OCI-LY7 (cell line): ENCODE results near the gene MYPN. TPM values are rescaled to one million over a fixed set of nuclear protein-coding genes. Genes with fewer than 3 reads are reported as not detected.

Experiments used
- BruUV-seq: library from RNA; stranded (reverse); fragments of 400-500 nt; replicated peaks from 2 replicates; lab custom pipeline; 2021; lab: Mats Ljungman, UMichigan
- CTCF ChIA-PET: fragments of 300-600 bp; sonication (Branson Sonifier 250); formaldehyde crosslinking; loops from one replicate; lab custom pipeline; 2022; ENCODE audit warnings: antibody characterized with exemption; ENCODE audit not compliant: unreplicated experiment; lab: Charles Lee
- POLR2A ChIA-PET: fragments of 300-600 bp; sonication (Branson Sonifier 250); formaldehyde crosslinking; loops from one replicate; lab custom pipeline; 2022; ENCODE audit warnings: antibody characterized with exemption; lab: Charles Lee
- DNase-seq: peaks from one replicate; pipeline ENCODE4 v3.0.0-alpha.2; 2015; ENCODE audit warnings: low spot score
- H2AFZ ChIP-seq: fragments of 200-600 bp; sonication (generic), shearing (Covaris generic); 2 replicates; pipeline ENCODE4 v1.6.1; 2014; ENCODE audit warnings: mild to moderate bottlenecking, antibody characterized with exemption, low read length, moderate library complexity
- H3K27ac ChIP-seq: fragments of 200-600 bp; sonication (generic); 2 replicates; pipeline ENCODE4 v1.5.1; 2014; ENCODE audit warnings: mixed run types, low read depth, mild to moderate bottlenecking, moderate library complexity, low read length, inconsistent platforms; ENCODE audit not compliant: poor library complexity, severe bottlenecking
- H3K36me3 ChIP-seq: fragments of 200-600 bp; sonication (generic); 2 replicates; pipeline ENCODE4 v1.6.1; 2014; ENCODE audit warnings: mild to moderate bottlenecking, antibody characterized with exemption, low read length, moderate library complexity, mixed read lengths; ENCODE audit not compliant: insufficient read depth
- H3K4me1 ChIP-seq: fragments of 200-600 bp; sonication (generic); 2 replicates; pipeline ENCODE4 v1.5.1; 2014; ENCODE audit warnings: mild to moderate bottlenecking, low read length; ENCODE audit not compliant: insufficient read depth, poor library complexity, severe bottlenecking
- H3K4me2 ChIP-seq: fragments of 200-600 bp; sonication (generic); 2 replicates; pipeline ENCODE4 v1.6.1; 2014; ENCODE audit warnings: mild to moderate bottlenecking, low read length
- H3K4me3 ChIP-seq: fragments of 200-600 bp; sonication (generic); 2 replicates; pipeline ENCODE4 v1.5.1; 2014; ENCODE audit warnings: mild to moderate bottlenecking, low read depth, low read length; ENCODE audit not compliant: poor library complexity, severe bottlenecking
- H3K79me2 ChIP-seq: fragments of 200-600 bp; sonication (generic); 2 replicates; pipeline ENCODE4 v1.6.1; 2016; ENCODE audit warnings: low read depth, mild to moderate bottlenecking, low read length, moderate library complexity, mixed read lengths; ENCODE audit not compliant: insufficient read depth
- H3K9me2 ChIP-seq: fragments of 200-600 bp; sonication (generic); 2 replicates; pipeline ENCODE4 v1.6.1; 2016; ENCODE audit warnings: mild to moderate bottlenecking, low read length, mixed read lengths; ENCODE audit not compliant: insufficient read depth
- H3K9me3 ChIP-seq: fragments of 200-600 bp; sonication (generic); 2 replicates; pipeline ENCODE4 v1.6.1; 2014; ENCODE audit warnings: mild to moderate bottlenecking, mixed run types, low read length, mixed read lengths
- H4K20me1 ChIP-seq: fragments of 200-600 bp; sonication (generic); 2 replicates; pipeline ENCODE4 v1.6.1; 2014; ENCODE audit warnings: mild to moderate bottlenecking, antibody characterized with exemption, low read length, moderate library complexity, mixed read lengths; ENCODE audit not compliant: insufficient read depth
- CTCF ChIP-seq: fragments of 200-600 bp; sonication (generic); conservative IDR thresholded peaks from 2 replicates; pipeline ENCODE4 v1.5.1; 2014; ENCODE audit warnings: mild to moderate bottlenecking, antibody characterized with exemption, low read length, moderate library complexity, mixed read lengths
- EZH2phosphoT487 ChIP-seq: fragments of 200-600 bp; sonication (generic); IDR thresholded peaks from 2 replicates; pipeline ENCODE4 v1.6.1; 2018; ENCODE audit warnings: low read depth, borderline replicate concordance, mild to moderate bottlenecking, mixed run types, antibody characterized with exemption, low read length, moderate library complexity, mixed read lengths
- intact Hi-C: fragments of 100-400 bp; cut with micrococcal nuclease; formaldehyde crosslinking; loops from one replicate; pipeline ENCODE4 v1.10.0; 2022; ENCODE audit not compliant: unreplicated experiment
- total RNA-seq, 2 experiments: library from RNA; depleted of rRNA in 1 of 2; stranded (reverse); fragments of >200 nt in 1 of 2; shearing (Covaris generic) in 1 of 2; gene quantifications; 2 replicates each; pipeline ENCODE4 v1.2.3, GENCODE V29; 2014 to 2022

The MYPN gene
- total RNA-seq, 2 experiments from 2014 or later: 0.06 TPM; not detected in 1

GRCh38 chr10:68247931-68248330 is 138.6 kb downstream of the MYPN start:
- ChIA-PET CTCF (no interaction called here), POLR2A (interaction anchor here (0.6 to 1.3 kb wide), 3 partner anchors 11 to 28 kb away, joined by 3 to 5 read pairs (median 3); partner anchors contain the start of gene ATOH7)
- BruUV-seq: no TSS peak

GRCh38 chr10:68249297-68249696 is 140.0 kb downstream of the MYPN start:
- Histone ChIP-seq H3K79me2 (no peaks in the 10 kb centered on the region), H3K4me1 (peaks cover 5% of the 10 kb centered on the region), H2AFZ (no peak overlapping the region), H3K36me3 (no peaks in the 10 kb centered on the region), H4K20me1 (no peaks in the 10 kb centered on the region), H3K27ac (no peak overlapping the region), H3K9me2 (no peaks in the 10 kb centered on the region), H3K4me2 (no peak overlapping the region), H3K4me3 (no peak overlapping the region), H3K9me3 (no peaks in the 10 kb centered on the region)
- POLR2A ChIA-PET: interaction anchor here (0.7 to 1.2 kb wide), 3 partner anchors 39 to 688 kb away, joined by 3 to 4 read pairs (median 3); no protein-coding TSS in a partner anchor
- no peak for DNase-seq
- intact Hi-C loops: no loop called here
- CTCF ChIA-PET: no interaction called here
- TF ChIP-seq EZH2phosphoT487 (no peak), CTCF (no peak)
- no TSS peak for BruUV-seq

More at GRCh38 chr10:68247931-68248330, 138.6 kb downstream of the MYPN start:
- Histone ChIP-seq H3K9me3 (no peaks in the 10 kb centered on the region), H3K79me2 (no peaks in the 10 kb centered on the region), H3K36me3 (no peaks in the 10 kb centered on the region), H3K4me2 (no peak overlapping the region), H3K4me3 (no peak overlapping the region), H4K20me1 (no peaks in the 10 kb centered on the region), H3K4me1 (peaks cover 5% of the 10 kb centered on the region), H2AFZ (no peak overlapping the region), H3K9me2 (no peaks in the 10 kb centered on the region), H3K27ac (no peak overlapping the region)
- no peak for DNase-seq
- TF ChIP-seq EZH2phosphoT487: no peak
- TF ChIP-seq CTCF: no peak
- intact Hi-C loops: no loop called here

- BruUV-seq: no TSS peak
- DNase-seq: no peak
- ChIA-PET POLR2A (interaction anchor here (0.5 to 0.9 kb wide), 5 partner anchors 16 to 713 kb away, joined by 3 to 8 read pairs (median 5); no protein-coding TSS in a partner anchor), CTCF (no interaction called here)
- Histone ChIP-seq H3K4me2 (no peak overlapping the region), H3K4me1 (peaks cover 5% of the 10 kb centered on the region), H2AFZ (no peak overlapping the region), H3K79me2 (no peaks in the 10 kb centered on the region), H3K36me3 (no peaks in the 10 kb centered on the region), H3K4me3 (no peak overlapping the region), H3K9me2 (no peaks in the 10 kb centered on the region), H4K20me1 (no peaks in the 10 kb centered on the region), H3K9me3 (no peaks in the 10 kb centered on the region), H3K27ac (no peak overlapping the region)
- TF ChIP-seq CTCF (no peak), EZH2phosphoT487 (no peak)
- intact Hi-C loops: no loop called here
Observed at GRCh38 chr10:68251151-68251550, 141.9 kb downstream of the MYPN start.
